HFF-Myc (cell line): ENCODE measurements around the gene ABHD16B.

ENCODE experiments used
- DNase-seq: peaks from one replicate; pipeline ENCODE4 v3.0.0-alpha.2; 2011; ENCODE audit warnings: low read depth; ENCODE audit errors: extremely low read depth
- H3K4me3 ChIP-seq: replicated peaks from 2 replicates; pipeline ENCODE4 v1.5.1; 2011; ENCODE audit warnings: low read depth, mild to moderate bottlenecking, control low read depth, low read length
- CTCF ChIP-seq: IDR thresholded peaks from 2 replicates; pipeline ENCODE4 v1.5.1; 2012; ENCODE audit warnings: mild to moderate bottlenecking, low read depth, low read length, control low read depth; ENCODE audit errors: missing control alignments

ABHD16B gene

GRCh38 chr20:63882257-63883200 lies 21.2 kb downstream of the ABHD16B start:
- no peak for TF ChIP-seq CTCF
- no peak overlapping the region for H3K4me3 ChIP-seq
- DNase-seq: no peak

GRCh38 chr20:63883201-63883593 lies 21.9 kb downstream of the ABHD16B start:
- no peak for TF ChIP-seq CTCF
- no peak for DNase-seq
- H3K4me3 ChIP-seq: no peak overlapping the region

DNA sequence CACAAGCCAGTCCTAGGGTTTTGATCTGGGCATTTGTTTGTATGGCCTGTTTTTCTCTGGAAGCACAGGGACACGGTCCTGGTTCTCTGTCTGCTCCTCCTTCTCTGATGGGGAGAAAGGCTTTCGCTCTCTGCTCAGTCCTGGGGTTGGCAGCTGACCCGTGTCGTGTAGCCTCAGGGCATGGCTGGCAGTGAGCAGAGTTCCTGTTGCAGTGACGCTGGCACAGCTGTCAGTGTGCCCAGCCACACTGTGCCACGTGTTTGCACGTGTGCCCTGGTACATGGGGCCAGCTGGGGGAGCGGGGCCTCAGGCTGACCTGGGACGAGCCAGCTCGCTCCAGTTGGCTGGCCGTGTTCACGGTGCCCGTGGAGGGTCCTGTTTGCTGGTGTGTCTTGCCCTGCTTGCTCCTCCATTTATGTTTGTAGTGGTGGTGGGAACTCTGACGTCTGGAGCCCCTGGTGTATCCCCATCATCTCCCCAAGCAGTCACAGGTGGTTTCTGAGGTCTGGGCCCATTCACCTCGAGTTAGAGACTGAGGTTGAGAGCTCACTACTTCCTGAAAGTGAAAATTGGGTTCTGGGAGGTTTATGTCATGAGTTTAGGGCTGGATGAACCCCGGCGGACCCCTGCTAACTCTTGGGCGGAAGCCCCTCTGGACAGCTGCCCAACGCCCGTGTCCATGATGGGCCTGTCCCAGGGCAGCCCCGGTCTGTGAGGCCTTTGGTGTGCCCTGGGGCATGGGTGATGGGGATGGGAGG lies 23.4 kb downstream of the ABHD16B start:
- TF ChIP-seq CTCF: no peak
- H3K4me3 ChIP-seq: no peak overlapping the region
- no peak for DNase-seq

DNA sequence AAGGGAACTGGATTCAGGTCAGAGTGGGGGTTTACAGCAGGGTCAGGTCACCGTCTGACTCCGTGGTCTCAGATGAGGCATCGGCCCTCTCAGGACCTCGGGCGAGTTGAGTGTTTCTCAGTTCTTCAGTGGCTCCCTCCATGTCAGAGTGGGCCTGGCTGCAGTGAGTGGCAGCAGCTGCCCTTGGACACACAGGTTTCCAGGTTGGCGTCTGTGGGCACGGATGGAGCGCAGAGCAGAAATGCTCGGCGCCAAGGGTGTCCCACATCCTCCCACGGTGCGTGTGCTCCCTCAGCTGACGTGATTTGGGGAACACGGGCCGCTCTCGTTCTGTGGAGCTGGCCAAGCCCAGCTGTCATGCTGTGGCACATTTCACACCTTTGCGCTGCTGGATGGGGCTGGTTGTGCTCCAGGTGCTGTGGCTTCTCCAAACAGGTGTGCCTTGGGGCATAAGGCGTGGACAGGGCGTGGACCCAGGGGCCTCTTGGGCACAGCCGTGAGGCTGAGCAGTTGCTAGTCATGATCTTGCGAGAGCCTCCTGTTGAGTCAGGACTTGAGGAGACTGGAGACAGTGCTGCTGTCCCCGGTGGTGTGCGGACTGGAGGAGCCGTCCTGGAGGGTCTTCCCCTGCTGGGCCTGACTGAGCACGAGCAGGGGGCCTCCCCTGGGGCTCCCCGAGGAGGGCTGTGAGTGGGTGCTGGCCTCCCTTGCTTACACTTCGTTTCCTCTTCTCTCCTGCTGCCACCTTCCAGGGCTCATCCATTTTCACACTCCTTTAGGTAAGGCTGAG lies 24.2 kb downstream of the ABHD16B start:
- H3K4me3 ChIP-seq: no peak overlapping the region
- DNase-seq: no peak
- TF ChIP-seq CTCF: no peak

GRCh38 chr20:63886054-63886419 lies 24.7 kb downstream of the ABHD16B start:
- no peak overlapping the region for H3K4me3 ChIP-seq
- DNase-seq: no peak
- no peak for TF ChIP-seq CTCF

DNA sequence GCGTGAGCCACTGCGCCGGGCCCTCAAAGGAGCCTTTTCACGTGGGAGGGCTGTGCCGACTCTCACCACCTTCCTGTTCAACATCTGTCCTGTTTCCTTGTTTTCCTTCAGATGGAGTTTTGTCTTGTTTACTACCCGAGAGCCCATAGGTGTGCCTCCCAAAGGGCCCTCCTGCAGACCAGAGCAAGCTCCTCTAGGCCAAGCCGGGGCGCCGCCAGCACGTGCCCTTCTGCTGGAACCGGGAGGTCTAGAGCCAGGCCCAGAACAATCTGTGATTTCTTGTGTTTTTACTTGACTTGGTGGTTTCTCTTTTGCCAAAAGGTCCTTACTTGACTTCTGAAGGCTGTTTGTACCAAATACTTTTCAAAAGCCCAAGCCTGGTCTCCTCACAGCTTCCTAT lies 25.6 kb downstream of the ABHD16B start:
- no peak for TF ChIP-seq CTCF

More for the DNA sequence above, 25.6 kb downstream of the ABHD16B start:
- DNase-seq: no peak
- H3K4me3 ChIP-seq: no peak overlapping the region
